ENCODE data around the gene KIAA1549.

Gene KIAA1549

GRCh38 chr7:138881579-138882188, 99.5 kb downstream of the KIAA1549 start:
- no peak overlapping the region for H3K27ac ChIP-seq (ENCODE audit: low read depth, low read length)
- H3K27me3 ChIP-seq (ENCODE audit: control insufficient read depth, insufficient read depth, low read length), result no peaks in the 10 kb centered on the region
- H3K9me3 ChIP-seq (ENCODE audit: control insufficient read depth, insufficient read depth, low read depth, low read length), result no peaks in the 10 kb centered on the region
- H3K4me1 ChIP-seq (ENCODE audit: control insufficient read depth, insufficient read depth, low read length), result no peaks in the 10 kb centered on the region
- no peak overlapping the region for H3K9ac ChIP-seq (ENCODE audit: low read length)
- no peak overlapping the region for H3K4me3 ChIP-seq (ENCODE audit: low read depth, low read length)
- peaks cover 24% of the 10 kb centered on the region for H3K36me3 ChIP-seq (ENCODE audit: control insufficient read depth, insufficient read depth, low read length)

DNA sequence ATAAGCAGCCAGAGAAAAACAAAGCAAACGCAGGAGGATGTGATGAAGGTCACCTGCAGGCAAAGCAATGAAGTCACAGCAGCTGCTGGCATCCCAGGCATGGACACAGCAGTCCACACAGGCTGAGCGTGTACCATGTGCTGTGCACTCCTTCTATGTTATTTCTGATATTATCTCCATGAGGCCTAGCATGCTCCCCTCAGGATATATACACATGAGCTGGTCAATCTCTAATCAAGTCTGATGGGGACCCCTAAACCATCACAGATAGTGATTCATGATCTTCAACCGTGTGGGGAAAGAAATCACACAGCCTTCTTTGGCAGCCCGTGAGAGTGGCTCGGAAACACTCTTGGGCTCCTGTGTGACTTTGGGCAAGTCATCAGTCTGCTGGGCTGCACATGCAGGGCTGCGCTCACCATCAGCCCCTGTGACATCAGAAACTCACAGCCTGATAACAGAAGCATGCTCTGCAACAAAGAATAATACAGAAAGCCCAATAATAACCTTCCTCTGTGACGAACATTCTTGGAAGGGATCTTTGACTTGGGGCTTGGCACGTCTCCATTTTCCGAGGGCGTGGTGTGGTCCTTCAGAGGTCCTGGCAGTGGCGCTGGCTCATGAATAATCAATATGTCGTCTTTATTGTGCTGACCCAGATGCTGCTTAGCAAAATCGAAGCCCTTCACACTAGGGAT, 100.2 kb downstream of the KIAA1549 start:
- H3K27me3 ChIP-seq (ENCODE audit: control insufficient read depth, insufficient read depth, low read length), result no peaks in the 10 kb centered on the region
- no peak overlapping the region for H3K9ac ChIP-seq (ENCODE audit: low read length)
- no peak overlapping the region for H3K27ac ChIP-seq (ENCODE audit: low read depth, low read length)
- H3K36me3 ChIP-seq (ENCODE audit: control insufficient read depth, insufficient read depth, low read length), result peaks cover 28% of the 10 kb centered on the region
- no peaks in the 10 kb centered on the region for H3K4me1 ChIP-seq (ENCODE audit: control insufficient read depth, insufficient read depth, low read length)
- no peak overlapping the region for H3K4me3 ChIP-seq (ENCODE audit: low read depth, low read length)
- H3K9me3 ChIP-seq (ENCODE audit: control insufficient read depth, insufficient read depth, low read depth, low read length), result no peaks in the 10 kb centered on the region

DNA sequence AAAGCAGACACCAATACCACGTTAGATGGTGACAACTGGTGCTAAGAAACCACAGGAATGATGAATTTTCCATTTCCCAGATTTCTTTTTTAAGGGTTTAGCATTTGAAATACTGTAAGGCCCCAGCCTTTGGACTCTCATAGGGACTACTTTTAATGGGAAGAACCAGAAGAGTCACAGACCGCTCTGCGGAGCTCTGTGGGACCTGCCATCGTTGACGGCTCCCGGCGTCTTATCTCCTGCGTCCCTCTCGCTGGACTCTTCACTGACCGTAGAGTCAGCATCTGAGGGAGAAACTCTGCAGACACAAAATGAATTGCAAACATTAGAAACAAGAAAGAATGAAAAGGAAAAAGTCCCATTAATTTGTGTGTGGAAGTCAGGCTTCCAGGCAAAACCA, 101.8 kb downstream of the KIAA1549 start:
- Histone ChIP-seq H3K9ac (ENCODE audit: low read length) (no peak overlapping the region), H3K4me1 (ENCODE audit: control insufficient read depth, insufficient read depth, low read length) (no peaks in the 10 kb centered on the region), H3K27me3 (ENCODE audit: control insufficient read depth, insufficient read depth, low read length) (no peaks in the 10 kb centered on the region), H3K36me3 (ENCODE audit: control insufficient read depth, insufficient read depth, low read length) (peaks cover 28% of the 10 kb centered on the region), H3K9me3 (ENCODE audit: control insufficient read depth, insufficient read depth, low read depth, low read length) (no peaks in the 10 kb centered on the region), H3K4me3 (ENCODE audit: low read depth, low read length) (no peak overlapping the region), H3K27ac (ENCODE audit: low read depth, low read length) (no peak overlapping the region)

GRCh38 chr7:138878856-138879255, 102.3 kb downstream of the KIAA1549 start:
- Histone ChIP-seq H3K9ac (ENCODE audit: low read length) (no peak overlapping the region), H3K4me1 (ENCODE audit: control insufficient read depth, insufficient read depth, low read length) (no peaks in the 10 kb centered on the region), H3K4me3 (ENCODE audit: low read depth, low read length) (no peak overlapping the region), H3K36me3 (ENCODE audit: control insufficient read depth, insufficient read depth, low read length) (peaks cover 28% of the 10 kb centered on the region), H3K27ac (ENCODE audit: low read depth, low read length) (no peak overlapping the region), H3K27me3 (ENCODE audit: control insufficient read depth, insufficient read depth, low read length) (no peaks in the 10 kb centered on the region), H3K9me3 (ENCODE audit: control insufficient read depth, insufficient read depth, low read depth, low read length) (no peaks in the 10 kb centered on the region)

DNA sequence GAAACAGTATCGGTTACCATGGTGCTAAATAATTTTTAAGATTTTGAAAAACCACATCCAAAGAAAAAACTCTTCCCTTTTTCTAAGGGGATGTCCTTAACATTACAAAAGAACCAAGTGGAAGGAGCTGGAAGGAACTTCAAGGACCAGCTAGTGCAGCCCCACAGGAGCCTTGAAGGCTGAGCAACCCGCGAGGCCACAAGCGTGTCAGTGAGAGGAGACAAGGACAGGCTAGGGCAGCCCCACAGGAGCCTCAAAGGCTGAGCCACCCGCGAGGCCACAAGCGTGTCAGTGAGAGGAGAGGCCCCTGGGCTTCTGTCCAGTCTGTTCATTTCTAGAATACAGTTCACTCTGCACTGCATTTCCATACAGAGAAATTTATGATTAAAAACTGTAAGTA, 103.1 kb downstream of the KIAA1549 start:
- no peaks in the 10 kb centered on the region for H3K27me3 ChIP-seq (ENCODE audit: control insufficient read depth, insufficient read depth, low read length)
- no peaks in the 10 kb centered on the region for H3K4me1 ChIP-seq (ENCODE audit: control insufficient read depth, insufficient read depth, low read length)
- H3K9ac ChIP-seq (ENCODE audit: low read length), result no peak overlapping the region
- no peaks in the 10 kb centered on the region for H3K9me3 ChIP-seq (ENCODE audit: control insufficient read depth, insufficient read depth, low read depth, low read length)
- H3K4me3 ChIP-seq (ENCODE audit: low read depth, low read length), result no peak overlapping the region
- H3K36me3 ChIP-seq (ENCODE audit: control insufficient read depth, insufficient read depth, low read length), result peaks cover 28% of the 10 kb centered on the region
- H3K27ac ChIP-seq (ENCODE audit: low read depth, low read length), result no peak overlapping the region

GRCh38 chr7:138876326-138876725, 104.9 kb downstream of the KIAA1549 start:
- no peak overlapping the region for H3K27ac ChIP-seq (ENCODE audit: low read depth, low read length)
- no peak overlapping the region for H3K9ac ChIP-seq (ENCODE audit: low read length)
- no peaks in the 10 kb centered on the region for H3K9me3 ChIP-seq (ENCODE audit: control insufficient read depth, insufficient read depth, low read depth, low read length)
- H3K4me1 ChIP-seq (ENCODE audit: control insufficient read depth, insufficient read depth, low read length), result no peaks in the 10 kb centered on the region
- peaks cover 25% of the 10 kb centered on the region for H3K36me3 ChIP-seq (ENCODE audit: control insufficient read depth, insufficient read depth, low read length)
- no peaks in the 10 kb centered on the region for H3K27me3 ChIP-seq (ENCODE audit: control insufficient read depth, insufficient read depth, low read length)
- H3K4me3 ChIP-seq (ENCODE audit: low read depth, low read length), result no peak overlapping the region

GRCh38 chr7:138875794-138876193, 105.4 kb downstream of the KIAA1549 start:
- H3K27ac ChIP-seq (ENCODE audit: low read depth, low read length), result no peak overlapping the region
- no peak overlapping the region for H3K9ac ChIP-seq (ENCODE audit: low read length)
- peaks cover 25% of the 10 kb centered on the region for H3K36me3 ChIP-seq (ENCODE audit: control insufficient read depth, insufficient read depth, low read length)
- no peak overlapping the region for H3K4me3 ChIP-seq (ENCODE audit: low read depth, low read length)
- H3K9me3 ChIP-seq (ENCODE audit: control insufficient read depth, insufficient read depth, low read depth, low read length), result no peaks in the 10 kb centered on the region
- H3K4me1 ChIP-seq (ENCODE audit: control insufficient read depth, insufficient read depth, low read length), result no peaks in the 10 kb centered on the region
- no peaks in the 10 kb centered on the region for H3K27me3 ChIP-seq (ENCODE audit: control insufficient read depth, insufficient read depth, low read length)

DNA sequence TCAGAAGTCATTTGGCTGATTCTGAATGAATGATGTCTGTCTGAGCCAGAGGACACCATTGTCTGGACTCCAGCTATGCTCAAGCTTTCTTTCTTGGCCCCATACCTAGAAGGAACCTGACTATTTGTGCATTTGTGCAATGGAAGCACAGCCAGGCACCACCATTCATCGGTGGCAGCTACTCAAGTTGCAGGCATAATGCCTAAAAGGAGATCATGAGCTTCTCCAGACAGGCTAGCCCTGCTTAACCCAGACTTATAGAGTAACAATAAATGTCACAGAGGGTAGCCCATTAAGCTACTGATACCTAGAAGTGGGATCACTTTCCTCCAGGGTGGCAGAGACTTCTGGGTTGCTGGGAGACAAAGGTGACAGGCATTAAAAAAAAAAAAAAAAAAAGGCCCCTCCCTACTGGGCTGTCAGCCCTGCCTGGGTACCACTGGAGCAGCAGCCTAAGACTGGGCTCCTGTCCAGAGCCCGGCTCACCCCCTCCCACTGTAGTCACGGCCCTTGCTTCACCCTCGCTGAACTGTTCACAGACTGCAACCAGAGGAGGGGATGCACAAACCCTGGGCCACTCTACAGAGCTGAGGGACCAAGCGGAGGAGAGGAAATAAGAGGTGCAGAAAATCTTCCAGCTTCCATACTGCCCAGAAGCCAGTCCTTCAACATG, 107.8 kb downstream of the KIAA1549 start:
- Histone ChIP-seq H3K4me1 (ENCODE audit: control insufficient read depth, insufficient read depth, low read length) (no peaks in the 10 kb centered on the region), H3K9me3 (ENCODE audit: control insufficient read depth, insufficient read depth, low read depth, low read length) (no peaks in the 10 kb centered on the region), H3K9ac (ENCODE audit: low read length) (no peak overlapping the region), H3K36me3 (ENCODE audit: control insufficient read depth, insufficient read depth, low read length) (peaks cover 31% of the 10 kb centered on the region), H3K4me3 (ENCODE audit: low read depth, low read length) (no peak overlapping the region), H3K27me3 (ENCODE audit: control insufficient read depth, insufficient read depth, low read length) (no peaks in the 10 kb centered on the region), H3K27ac (ENCODE audit: low read depth, low read length) (no peak overlapping the region)

GRCh38 chr7:138872576-138872975, 108.6 kb downstream of the KIAA1549 start:
- Histone ChIP-seq H3K27ac (ENCODE audit: low read depth, low read length) (no peak overlapping the region), H3K9me3 (ENCODE audit: control insufficient read depth, insufficient read depth, low read depth, low read length) (no peaks in the 10 kb centered on the region), H3K4me1 (ENCODE audit: control insufficient read depth, insufficient read depth, low read length) (no peaks in the 10 kb centered on the region), H3K27me3 (ENCODE audit: control insufficient read depth, insufficient read depth, low read length) (no peaks in the 10 kb centered on the region), H3K36me3 (ENCODE audit: control insufficient read depth, insufficient read depth, low read length) (peaks cover 35% of the 10 kb centered on the region), H3K4me3 (ENCODE audit: low read depth, low read length) (no peak overlapping the region), H3K9ac (ENCODE audit: low read length) (no peak overlapping the region)

- Histone ChIP-seq H3K27me3 (ENCODE audit: control insufficient read depth, insufficient read depth, low read length) (no peaks in the 10 kb centered on the region), H3K4me3 (ENCODE audit: low read depth, low read length) (no peak overlapping the region), H3K4me1 (ENCODE audit: control insufficient read depth, insufficient read depth, low read length) (no peaks in the 10 kb centered on the region), H3K9me3 (ENCODE audit: control insufficient read depth, insufficient read depth, low read depth, low read length) (no peaks in the 10 kb centered on the region), H3K9ac (ENCODE audit: low read length) (no peak overlapping the region), H3K27ac (ENCODE audit: low read depth, low read length) (no peak overlapping the region), H3K36me3 (ENCODE audit: control insufficient read depth, insufficient read depth, low read length) (peaks cover 39% of the 10 kb centered on the region)
Observed at GRCh38 chr7:138871814-138872090, 109.4 kb downstream of the KIAA1549 start.

GRCh38 chr7:138871065-138871813, 110.0 kb downstream of the KIAA1549 start:
- H3K27ac ChIP-seq (ENCODE audit: low read depth, low read length), result no peak overlapping the region
- H3K4me1 ChIP-seq (ENCODE audit: control insufficient read depth, insufficient read depth, low read length), result no peaks in the 10 kb centered on the region
- H3K27me3 ChIP-seq (ENCODE audit: control insufficient read depth, insufficient read depth, low read length), result no peaks in the 10 kb centered on the region
- no peak overlapping the region for H3K9ac ChIP-seq (ENCODE audit: low read length)
- no peaks in the 10 kb centered on the region for H3K9me3 ChIP-seq (ENCODE audit: control insufficient read depth, insufficient read depth, low read depth, low read length)
- H3K4me3 ChIP-seq (ENCODE audit: low read depth, low read length), result no peak overlapping the region
- H3K36me3 ChIP-seq (ENCODE audit: control insufficient read depth, insufficient read depth, low read length), result peaks cover 38% of the 10 kb centered on the region

All from HUES6 (cell line).